Muscle of back (tissue), 11 donors: ENCODE data around the gene ANKH. TPM values are rescaled to one million over a fixed set of nuclear protein-coding genes. Genes with fewer than 3 reads are reported as not detected.
A peak's percentile ranks its signal among the peaks of the same experiment; 100 is the strongest.

Source experiments
- DNase-seq, 3 donors: peaks; one replicate each; pipeline versions ENCODE4 v3.0.0 to v3.0.0-alpha.2; 2013
- polyA plus RNA-seq, 10 donors: library from polyadenylated mRNA; unstranded; fragments of 120-200 nt; gene quantifications; one replicate each; pipeline ENCODE4 v1.2.1, GENCODE V29; 2013; ENCODE audit not compliant: insufficient read length in 10 of 10

ANKH gene
- polyA plus RNA-seq, 10 donors = 12.5 to 25.9 (median 18.3) TPM

DNA sequence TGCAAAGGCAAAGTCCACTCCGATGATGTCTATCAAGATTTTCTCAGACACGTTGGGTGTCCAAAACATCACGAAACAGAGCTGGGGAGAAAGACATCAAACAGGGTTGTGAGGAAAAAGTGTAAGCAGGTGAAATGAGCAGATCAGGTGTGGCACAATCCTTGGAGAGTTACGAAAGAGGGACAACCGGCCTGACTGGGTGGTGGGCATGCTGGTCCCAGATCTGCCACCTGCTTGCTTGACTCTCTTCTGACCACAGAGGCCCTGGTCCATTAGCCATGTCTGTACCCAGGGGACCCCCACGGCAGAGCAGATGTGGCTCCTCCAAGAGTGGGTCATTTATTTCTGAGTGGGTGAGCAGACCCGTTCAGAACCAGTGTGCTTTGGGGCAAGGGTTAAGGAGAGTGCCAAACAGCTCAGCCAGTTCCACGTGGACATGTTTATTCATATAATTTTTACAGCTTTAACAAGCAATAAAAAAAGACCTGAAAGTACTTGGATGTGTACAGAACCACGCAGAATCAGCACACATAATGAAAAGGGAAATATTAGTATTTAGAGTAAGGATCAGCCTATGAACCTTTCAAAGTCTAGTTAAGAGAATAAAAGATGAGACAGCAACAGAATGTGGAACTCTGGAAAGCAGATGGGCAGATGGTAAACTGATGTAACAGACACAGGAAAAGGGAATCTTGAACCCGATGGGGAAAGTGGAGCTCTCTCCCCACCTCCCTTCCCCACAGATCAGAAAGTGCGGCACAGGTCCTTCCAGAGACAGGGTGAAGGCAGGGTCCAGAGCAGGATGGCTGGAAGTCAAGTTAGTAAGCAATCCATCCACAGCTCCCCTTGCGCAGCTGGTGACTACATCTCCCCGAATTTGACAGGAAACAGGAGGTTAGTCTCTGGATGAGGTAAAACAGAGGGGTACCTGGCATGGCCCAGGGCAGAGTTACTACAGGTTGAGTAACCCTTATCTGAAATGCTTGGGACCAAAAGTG, 154.5 kb downstream of the ANKH start:
- DNase-seq = no peak

DNA sequence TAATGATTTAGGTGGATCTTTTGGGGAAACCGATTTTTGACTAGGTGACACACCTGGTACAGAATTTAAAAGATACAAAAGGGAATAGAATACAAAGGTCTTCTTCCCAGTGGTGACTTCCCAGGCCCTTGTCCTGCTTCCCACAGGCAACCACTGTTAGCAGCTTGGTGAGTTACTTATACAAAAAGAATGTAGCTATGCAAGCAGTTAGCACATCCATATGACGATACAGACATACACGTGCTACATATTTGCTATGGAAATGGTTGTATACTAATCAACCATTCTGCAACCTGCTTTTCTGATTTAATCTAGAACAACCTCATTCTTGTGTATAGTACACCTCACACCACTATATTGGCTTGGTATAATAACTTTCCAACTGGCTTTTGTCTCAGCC, 156.1 kb downstream of the ANKH start:
- no peak for DNase-seq

DNA sequence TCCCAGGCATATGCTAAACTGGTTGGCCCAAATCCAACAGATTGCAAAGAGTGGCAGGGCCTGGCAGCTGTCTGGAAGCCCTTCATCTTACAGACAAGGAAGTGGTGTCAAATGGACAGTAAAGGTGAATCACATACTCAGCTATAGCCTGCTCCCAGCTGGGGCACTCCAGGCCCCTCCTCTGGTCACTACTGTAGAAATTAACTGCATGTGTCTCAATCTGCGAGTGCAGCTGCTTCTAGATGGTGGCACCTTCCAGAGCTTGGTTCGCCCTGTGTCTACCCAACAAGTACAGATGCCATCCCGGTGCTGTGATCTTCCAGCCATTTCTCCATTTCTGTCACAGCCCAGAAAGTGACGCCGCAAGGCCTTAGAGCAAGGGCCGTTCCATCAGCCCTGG, 156.9 kb downstream of the ANKH start:
- peak in 2 of 3 donors; percentile 19 to 26 for DNase-seq

DNA sequence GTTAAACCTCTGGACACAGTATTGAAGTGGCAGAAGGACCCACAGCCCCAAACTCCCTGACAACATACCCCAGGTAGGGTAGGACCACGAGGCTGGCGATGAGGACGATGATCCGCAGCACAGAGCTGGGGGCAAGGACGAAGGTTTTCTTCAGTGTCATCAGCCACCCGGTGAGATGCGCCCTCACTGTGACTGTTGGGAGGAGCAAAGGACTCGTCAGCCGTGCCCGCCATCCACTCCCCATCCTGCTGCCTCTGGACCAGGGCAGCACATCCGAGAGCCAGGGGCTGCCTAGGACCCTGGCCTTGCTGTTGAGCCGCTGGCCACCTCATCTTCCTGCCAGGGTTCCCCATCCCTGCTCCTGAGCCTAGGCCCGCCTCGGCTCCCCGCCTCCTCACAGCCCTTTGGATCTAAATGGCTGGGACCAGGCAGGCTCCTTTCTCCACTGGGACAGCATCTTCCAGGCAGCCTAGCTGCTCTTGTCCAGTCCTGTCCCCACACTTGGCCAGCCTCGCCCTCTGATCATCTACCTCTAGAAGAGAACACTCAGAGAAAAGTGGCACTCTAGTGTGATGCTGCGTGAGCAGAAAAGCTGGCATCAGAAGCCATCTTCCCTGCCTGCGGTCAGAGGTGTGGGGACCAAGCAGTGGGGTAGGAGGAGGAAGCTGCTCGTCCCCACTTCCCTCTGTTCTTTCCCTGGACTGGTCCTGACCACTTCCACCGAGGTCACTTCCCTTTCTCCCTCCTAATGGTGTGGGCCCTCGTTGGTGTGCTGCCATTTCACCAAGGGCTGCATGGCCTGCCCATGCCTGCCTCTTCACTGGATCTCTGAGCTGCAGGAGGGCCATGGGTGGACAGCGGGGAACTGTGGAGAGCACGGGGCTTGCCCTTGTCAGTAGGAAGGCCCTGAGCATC, 157.8 kb downstream of the ANKH start:
- no peak for DNase-seq

DNA sequence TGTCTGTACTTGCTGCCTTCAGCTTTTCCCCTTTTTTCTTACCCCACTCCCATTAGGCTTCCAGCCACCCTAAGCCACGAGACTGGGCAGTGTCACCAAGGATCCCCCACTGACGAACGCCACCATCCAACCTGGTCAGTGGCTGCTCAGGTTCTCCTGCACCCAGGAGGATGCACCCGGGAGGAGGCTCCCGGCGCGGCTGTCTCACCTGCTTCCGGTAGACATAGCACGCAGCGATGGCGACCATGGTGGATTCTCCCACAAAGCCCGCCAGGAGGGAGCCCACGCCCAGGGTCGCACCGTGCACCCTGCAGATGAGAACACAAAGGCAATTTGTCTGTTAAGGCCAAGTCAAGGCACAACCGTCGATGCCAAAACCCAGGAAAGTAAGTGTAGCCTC, 158.9 kb downstream of the ANKH start:
- no peak for DNase-seq

DNA sequence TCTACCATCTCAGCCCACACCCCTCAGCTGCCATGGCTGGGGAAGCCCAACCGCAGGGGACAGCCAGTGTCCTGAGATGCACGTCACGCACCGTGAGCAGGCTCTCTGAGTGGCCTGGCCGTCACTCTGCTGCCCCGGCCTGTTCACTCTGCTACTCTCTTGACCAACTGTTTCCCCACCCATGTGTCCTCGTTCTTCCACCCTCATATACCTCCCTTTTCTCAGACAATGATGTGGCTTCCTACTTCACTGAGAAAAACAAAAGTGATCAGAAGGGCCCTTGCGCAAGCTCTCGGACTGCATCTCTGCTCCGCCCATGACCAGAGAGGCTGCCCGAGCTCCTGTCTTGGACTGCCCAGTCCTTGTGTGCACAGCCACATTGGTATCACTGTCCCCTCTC, 159.4 kb downstream of the ANKH start:
- DNase-seq = no peak

DNA sequence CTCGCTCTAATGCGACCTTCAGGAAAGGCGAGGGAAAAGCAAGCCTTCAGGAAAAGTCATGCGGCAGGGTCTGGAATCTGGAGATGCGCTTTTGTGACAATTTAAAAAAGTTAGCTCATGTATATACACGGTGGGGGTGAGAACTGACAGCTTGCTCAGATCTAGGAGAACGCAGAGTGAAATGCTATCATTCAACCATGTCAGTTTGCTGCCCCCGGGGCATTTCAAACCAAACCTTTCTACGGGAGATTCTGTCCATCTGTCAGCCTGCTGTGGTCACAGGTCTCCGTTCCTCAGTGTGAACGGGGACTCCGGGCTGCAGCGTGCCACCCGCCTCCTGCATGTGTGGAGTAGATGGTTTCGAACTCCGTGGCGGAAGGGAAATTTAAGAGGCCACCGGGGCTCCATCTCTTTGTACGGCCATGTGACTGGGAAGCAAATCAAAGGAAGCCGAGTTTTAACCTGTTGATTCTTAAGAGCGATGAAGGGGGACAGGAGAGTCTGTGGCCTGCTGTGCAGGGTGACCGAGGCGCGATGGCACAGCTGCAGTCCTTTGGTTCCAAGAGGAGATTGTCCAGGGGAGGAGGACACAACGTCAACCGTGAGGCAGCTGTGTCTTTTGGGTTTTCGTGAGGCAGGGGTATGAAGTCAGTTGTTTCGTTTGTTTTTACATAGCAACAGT, 161.1 kb downstream of the ANKH start:
- DNase-seq = no peak

DNA sequence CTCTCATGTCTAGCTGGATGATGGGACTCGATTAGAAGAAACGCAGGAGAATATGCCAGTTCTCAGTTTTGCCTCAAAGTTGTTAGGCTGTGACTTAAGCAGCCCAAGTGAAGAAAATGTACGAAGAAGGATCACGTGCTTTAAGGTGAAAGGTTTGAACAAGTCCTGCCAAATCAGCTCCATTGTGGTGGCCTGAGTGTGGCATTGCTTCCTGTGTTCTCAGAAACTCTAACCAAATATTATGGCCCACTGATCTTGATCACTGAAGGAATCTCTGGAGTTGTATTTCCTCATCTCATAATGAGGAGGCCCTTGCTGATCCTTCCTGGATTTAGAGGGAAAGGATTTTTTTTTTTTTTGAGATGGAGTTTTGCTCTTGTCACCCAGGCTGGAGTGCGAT, 163.0 kb downstream of the ANKH start:
- DNase-seq = no peak

DNA sequence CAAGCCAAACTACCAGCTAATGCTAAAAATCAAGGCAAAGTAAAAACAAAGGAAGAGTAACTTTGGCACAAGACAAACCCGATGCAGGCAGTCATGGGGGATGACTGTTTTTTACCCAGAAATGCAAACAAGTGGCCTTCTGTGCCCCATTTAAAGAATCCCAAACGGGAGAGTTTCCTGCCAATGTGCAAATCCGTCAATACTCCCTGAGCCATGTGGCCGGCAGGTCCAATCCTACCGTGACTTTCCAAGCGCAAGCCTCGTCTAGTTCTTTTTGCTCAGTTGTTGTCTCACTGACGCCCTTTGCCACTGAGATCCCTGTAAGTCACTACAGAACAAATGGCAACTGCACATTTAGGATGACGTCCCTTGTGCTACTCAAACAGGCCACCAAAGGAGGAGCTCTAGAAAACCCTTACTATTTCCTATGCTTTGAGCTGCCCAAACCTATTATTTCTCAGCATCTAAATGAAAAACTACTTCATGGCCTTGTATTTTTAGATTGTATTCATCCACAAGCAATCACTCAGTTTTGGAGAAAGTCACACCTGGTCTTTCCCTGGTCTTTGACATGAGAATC, 163.7 kb downstream of the ANKH start:
- no peak for DNase-seq

DNA sequence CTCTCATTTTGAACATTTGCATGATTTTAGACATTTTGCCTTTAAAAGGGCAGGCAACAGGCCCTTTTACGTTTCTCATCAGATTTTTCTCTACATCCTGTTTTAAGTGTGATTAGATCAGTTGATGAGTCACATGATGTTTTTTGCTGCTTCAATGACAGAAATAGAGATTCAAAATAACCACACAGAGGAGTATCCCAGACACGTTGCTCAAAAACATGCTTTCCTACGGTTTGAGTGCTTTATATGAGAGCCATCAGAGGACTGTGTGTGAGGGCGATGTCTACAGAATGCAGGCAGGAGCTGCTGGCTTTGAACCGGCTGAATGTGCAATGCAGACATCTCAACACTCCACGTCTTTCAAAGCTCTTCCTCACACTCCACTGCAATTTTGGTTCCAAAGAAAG, 165.0 kb downstream of the ANKH start:
- peak in 1 of 3 donors; percentile 30 for DNase-seq

DNA sequence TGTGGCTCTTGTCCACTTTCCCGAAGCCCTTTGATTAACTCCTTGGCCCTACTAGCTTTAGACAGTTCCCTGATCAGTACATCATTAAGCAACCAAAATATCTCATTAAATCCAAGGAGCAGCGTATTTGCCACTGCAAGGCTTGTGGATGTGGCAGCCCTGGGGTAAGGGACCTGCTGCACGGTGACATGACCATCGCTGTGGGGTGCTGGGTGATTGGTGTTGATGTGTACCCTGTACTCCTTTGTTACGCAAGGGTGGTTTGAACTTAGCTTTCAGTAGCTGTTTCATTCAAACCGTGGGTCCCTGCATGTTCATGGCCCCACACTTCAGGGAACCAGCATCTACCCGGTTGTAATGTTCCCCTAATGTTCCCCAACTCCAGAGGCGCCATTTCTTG, 166.0 kb downstream of the ANKH start:
- DNase-seq = no peak

DNA sequence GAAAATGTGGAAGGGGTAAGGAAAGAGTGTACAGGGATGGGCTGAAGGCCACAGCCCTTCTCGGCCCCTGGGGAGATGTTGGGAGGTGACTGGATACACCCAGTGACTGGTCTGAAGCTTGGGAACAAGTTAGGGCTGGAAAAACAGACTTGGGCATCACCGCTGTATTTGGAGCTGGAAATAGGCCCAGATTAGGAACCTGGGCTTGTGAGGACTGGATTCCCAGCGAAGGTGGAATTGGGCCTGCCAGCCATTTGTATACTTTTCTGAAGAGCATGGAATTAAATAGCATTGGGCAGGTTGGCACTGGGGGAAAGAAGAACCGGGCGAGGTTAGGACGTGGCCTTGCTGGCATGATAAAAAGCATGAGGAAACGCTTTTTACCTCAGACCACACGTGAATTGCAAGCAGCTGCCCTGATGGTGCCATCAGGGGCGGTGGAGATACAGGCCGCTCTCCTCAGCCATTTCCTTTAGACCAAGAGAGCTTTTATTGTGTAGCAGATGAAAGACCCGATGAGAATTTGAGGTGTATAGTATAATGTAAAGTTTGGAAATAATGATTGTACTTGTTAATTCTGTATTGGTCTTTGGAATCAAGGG, 169.2 kb downstream of the ANKH start:
- no peak for DNase-seq

DNA sequence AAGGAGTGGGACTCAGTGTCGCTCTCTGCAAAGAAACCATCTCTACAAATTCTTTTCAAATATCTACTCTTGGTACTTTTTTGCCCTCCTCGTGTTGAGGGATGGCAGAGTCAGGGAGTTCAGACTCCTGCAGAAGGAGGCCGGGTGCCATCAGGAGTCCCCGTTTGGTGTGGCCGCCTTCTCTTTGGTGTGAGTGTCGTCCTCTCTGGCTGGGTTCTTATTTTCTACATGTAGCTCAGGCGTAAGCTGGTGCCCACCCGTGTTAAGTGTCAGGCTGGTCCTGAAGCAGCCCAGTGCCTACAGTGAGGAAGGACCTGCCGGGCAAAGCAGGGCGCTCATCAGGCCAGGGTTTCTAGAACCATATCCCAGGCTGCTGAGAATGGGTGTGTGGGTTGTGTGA, 170.0 kb downstream of the ANKH start:
- no peak for DNase-seq

DNA sequence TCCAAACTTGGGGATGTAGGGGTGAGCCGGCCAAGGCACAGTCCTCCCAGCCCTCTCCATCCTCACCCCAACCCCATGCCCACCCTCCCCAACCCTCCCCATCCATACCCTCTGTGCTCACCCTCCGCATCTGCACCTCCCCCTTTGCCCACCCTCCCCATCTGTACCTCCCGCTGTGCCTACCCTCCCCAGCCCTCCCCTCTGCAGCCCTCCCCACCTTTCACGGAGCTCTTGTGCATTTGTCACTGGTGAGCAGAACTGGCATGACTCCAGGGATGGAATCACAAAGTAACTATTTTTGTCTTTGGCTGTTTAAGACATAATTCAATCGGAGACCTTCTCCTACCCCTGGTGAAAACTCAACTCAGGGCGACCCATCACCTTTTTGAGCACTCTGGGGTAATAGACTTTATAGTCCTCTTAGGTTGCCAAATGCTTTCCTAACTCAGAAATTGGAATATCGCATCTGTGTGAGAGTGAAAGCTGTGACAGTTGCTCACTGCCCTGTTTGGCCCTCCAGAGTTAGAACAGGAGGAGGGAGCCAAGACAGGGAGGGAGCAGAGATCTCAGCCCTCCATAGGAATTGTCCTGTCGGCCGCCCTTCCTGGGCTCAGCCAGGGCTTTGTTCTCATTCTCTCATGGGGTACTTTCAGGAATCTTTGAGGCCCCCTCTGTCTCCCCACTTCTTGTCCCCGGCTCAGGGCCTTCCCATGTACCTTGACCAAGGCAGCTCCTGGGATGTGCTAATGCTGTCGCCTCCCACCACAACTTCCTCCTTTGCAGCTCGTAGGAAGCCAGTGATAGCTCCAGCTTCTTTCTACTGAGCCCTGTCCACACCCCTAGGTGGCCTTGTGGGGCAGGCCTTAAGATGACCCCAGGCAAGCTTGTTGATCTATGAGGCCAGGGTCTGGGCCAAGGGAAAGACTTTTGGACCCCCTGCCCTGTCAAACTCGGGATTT, 170.8 kb downstream of the ANKH start:
- no peak for DNase-seq

DNA sequence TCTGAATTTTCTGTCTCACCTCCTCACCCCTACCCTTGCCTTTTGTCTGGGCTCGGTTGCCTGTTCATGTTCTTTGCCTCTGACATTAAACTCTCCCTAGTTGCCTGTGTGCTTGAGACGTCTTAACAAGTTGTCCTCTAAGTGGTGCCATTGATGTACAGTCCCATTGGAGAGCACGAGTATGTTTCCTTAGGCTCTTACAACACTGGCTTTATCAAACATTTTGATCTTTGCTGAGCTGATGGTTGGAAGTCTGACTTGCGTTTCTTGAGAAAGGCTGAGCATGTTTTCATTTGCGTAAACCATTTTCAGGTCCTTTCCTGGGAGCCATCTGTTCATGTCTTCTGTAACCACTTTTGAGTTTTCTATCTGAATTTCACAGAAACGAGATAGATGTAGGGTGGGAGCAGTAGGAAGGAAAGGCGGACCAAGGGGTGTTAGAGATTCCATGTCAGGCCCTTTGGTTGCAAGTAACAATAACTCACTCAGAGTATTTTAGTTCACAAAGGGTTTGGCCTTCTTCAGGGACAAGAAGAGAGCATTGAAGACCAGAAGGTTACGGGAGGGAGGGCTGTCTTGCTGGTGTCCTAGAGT, 171.7 kb downstream of the ANKH start:
- no peak for DNase-seq

DNA sequence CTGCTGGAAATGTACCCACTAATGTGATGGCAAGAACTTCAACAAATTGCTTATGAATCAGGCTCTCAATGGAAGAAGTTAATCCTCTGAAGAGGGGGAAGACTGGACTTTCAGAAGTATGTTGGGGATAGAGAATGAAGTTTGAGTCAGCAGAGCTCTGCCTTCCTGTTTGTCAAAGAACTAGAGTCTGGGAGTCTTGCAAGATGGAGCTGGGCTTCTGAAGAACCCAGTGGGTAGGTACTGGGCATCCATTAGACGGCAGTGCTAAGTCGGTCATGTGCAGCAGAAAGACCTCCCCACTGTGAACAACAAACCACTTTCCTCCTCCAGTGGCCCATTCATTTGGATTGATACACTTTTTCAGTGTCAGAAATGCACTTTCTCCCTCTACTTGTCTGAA, 172.4 kb downstream of the ANKH start:
- DNase-seq = no peak

DNA sequence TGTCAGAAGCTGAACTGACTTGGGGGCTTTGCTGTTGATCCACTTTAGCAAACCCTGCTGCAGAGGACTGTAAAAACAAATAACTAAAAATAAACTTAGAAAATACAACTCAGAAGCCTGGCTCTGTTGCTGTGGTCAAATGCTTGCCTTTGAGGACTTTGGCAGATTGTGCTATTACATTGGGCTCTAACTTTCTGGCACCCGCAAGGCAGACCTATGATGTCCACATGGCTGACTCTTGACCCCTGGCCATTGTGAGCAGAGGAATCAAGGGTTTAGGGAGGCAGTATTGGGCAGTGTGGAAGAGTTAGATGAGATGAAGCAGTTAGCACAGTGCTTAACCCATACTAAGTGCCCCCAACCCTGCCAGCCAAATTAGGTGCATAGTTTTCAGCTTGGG, 173.1 kb downstream of the ANKH start:
- DNase-seq = no peak

DNA sequence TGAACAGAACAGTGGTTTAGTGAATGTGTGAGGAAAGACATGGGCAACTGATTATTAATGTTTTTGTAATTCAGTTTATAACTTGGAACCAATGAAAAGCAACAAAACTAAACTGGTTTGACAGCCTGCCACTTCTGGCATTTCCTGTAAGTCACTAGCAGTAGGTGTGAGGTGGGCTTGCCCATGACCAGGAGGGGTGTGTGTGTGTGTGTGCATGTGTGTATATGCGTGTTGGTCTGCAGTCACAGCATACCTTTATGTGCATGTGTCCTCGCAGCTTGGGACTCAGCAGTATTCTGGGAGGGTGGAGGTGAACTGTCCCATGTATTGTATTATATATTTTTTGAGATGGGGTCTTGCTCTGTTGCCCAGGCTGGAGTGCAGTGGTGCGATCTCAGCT, 174.7 kb downstream of the ANKH start:
- no peak for DNase-seq

DNA sequence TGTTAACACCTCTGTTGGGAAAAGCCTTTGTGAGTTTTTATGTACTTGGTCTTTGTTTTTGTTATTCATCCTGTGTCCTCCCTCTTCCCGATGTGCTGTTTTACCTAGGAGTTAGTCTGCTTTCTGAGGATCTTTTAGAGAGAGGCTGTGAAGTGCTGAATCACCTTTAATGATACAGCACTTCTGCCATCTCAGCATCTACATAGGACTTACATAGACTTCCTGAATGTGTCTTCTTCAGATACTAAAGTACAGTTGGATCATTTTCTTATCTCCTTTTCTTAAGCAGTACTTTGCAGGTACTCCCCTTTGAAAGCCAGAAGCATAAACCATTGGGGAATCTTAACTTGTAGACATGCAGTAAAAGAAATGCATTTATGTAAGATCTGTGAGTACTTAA, 175.5 kb downstream of the ANKH start:
- no peak for DNase-seq

DNA sequence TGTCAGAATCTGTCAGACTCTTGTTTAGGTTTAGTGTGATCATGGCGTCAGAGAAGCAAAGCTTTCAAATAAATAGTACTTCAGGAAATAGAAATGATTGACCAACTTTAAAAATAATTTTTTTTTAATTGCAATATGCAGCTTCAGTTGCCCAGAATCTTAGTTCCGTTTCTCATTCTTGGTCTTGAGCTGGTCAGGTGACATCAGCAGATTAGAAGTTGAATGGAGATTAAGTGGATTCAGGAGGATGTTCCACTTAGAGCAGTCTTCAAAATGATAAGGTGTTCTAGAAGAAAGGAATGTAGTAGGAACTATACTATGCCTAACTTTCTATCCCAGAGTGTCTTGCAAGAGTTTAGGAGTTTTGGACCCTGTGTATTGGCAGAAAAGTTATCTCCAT, 176.4 kb downstream of the ANKH start:
- no peak for DNase-seq
